Erythroblast (primary cell): ENCODE measurements around the gene PAFAH1B1.
"Not testable (repeated sequence)": the region's sequence is repeated elsewhere in the genome, so short reads cannot be mapped to it uniquely, and the experiment has no call there.

ENCODE experiments used
- DNase-seq, 2 experiments: peaks; one replicate each; lab custom pipeline; 2025; lab: John Stamatoyannopoulos, UW
- GATA1 ChIP-seq: IDR thresholded peaks from 2 replicates; pipeline ENCODE4 v1.6.1; 2011; ENCODE audit warnings: low read depth, mild to moderate bottlenecking, control low read depth, low read length, moderate library complexity
- POLR2A ChIP-seq: IDR thresholded peaks from 2 replicates; pipeline ENCODE4 v1.6.1; 2011; ENCODE audit warnings: mild to moderate bottlenecking, low read length

Gene PAFAH1B1

GRCh38 chr17:2571523-2572303 is 21.7 kb upstream of the PAFAH1B1 start:
- no peak for TF ChIP-seq GATA1
- no peak for TF ChIP-seq POLR2A
- DNase-seq = no peak

- DNase-seq = not testable (repeated sequence)
Observed at GRCh38 chr17:2572304-2572609, 21.2 kb upstream of the PAFAH1B1 start.

- TF ChIP-seq POLR2A = no peak
- no peak for TF ChIP-seq GATA1
- no peak for DNase-seq
Observed at GRCh38 chr17:2580151-2580550, 13.3 kb upstream of the PAFAH1B1 start.

GRCh38 chr17:2580661-2581060 is 12.8 kb upstream of the PAFAH1B1 start:
- TF ChIP-seq POLR2A (no peak), GATA1 (no peak)
- DNase-seq = no peak

- DNase-seq = no peak
- no peak for TF ChIP-seq POLR2A
- no peak for TF ChIP-seq GATA1
Observed at GRCh38 chr17:2582493-2582892, 11.0 kb upstream of the PAFAH1B1 start.

GRCh38 chr17:2591040-2591640 is 2.3 kb upstream of the PAFAH1B1 start:
- TF ChIP-seq POLR2A (no peak), GATA1 (no peak)
- DNase-seq = no peak

- no peak for TF ChIP-seq GATA1
- TF ChIP-seq POLR2A = no peak
- peak; percentile 89 to 93 for DNase-seq
Observed at GRCh38 chr17:2593821-2594721, 617 bp downstream of the PAFAH1B1 start.

GRCh38 chr17:2594722-2595599 is 1.5 kb downstream of the PAFAH1B1 start:
- peak; percentile 34 to 69 for DNase-seq

GRCh38 chr17:2595716-2596115 is 2.3 kb downstream of the PAFAH1B1 start:
- DNase-seq = peak; percentile 9 to 31
- TF ChIP-seq GATA1 (no peak), POLR2A (no peak)

More at GRCh38 chr17:2594722-2595599, 1.5 kb downstream of the PAFAH1B1 start:
- TF ChIP-seq GATA1 (no peak), POLR2A (no peak)

GRCh38 chr17:2598166-2598565 is 4.7 kb downstream of the PAFAH1B1 start:
- DNase-seq = no peak
- TF ChIP-seq GATA1 (no peak), POLR2A (no peak)

- TF ChIP-seq GATA1 (no peak), POLR2A (no peak)
- no peak for DNase-seq
Observed at GRCh38 chr17:2602597-2603017, 9.2 kb downstream of the PAFAH1B1 start.

GRCh38 chr17:2608350-2608913 is 15.0 kb downstream of the PAFAH1B1 start:
- no peak for TF ChIP-seq GATA1
- no peak for TF ChIP-seq POLR2A
- DNase-seq = no peak

- no peak for DNase-seq
- TF ChIP-seq POLR2A = no peak
- TF ChIP-seq GATA1 = no peak
Observed at GRCh38 chr17:2609091-2609490, 15.6 kb downstream of the PAFAH1B1 start.
